Neural cell (in vitro differentiated cells): ENCODE results near the gene TXN2. TPM values are rescaled to one million over a fixed set of nuclear protein-coding genes. Genes with fewer than 3 reads are reported as not detected.

Source experiments
- H2AFZ ChIP-seq: fragments of 200-600, 300-800 bp; sonication (generic), shearing (Covaris generic); 2 replicates; pipeline ENCODE4 v1.6.0; 2014; ENCODE audit warnings: low read depth, mild to moderate bottlenecking, antibody characterized with exemption, low read length, moderate library complexity
- H3F3A ChIP-seq: fragments of 200-600 bp; shearing (Covaris generic); 2 replicates; pipeline ENCODE4 v1.6.1; 2016; ENCODE audit warnings: mild to moderate bottlenecking, moderate library complexity, mixed read lengths, antibody characterized with exemption, low read length; ENCODE audit not compliant: insufficient read depth, poor library complexity, severe bottlenecking
- H3K27ac ChIP-seq: fragments of 200-600, 300-800 bp; sonication (generic), shearing (Covaris generic); 2 replicates; pipeline ENCODE4 v1.5.1; 2014; ENCODE audit warnings: mild to moderate bottlenecking, low read length, moderate library complexity
- H3K27me3 ChIP-seq: fragments of 300-800, 200-600 bp; sonication (generic), shearing (Covaris generic); 2 replicates; pipeline ENCODE4 v1.6.0; 2014; ENCODE audit warnings: mild to moderate bottlenecking, low read depth, low read length, moderate library complexity; ENCODE audit not compliant: insufficient read depth
- H3K36me3 ChIP-seq: fragments of 300-800, 200-600 bp; sonication (generic), shearing (Covaris generic); 2 replicates; pipeline ENCODE4 v1.5.1; 2014; ENCODE audit warnings: mild to moderate bottlenecking, antibody characterized with exemption, low read length, moderate library complexity; ENCODE audit not compliant: insufficient read depth
- H3K4me2 ChIP-seq: fragments of 300-800, 200-600 bp; sonication (generic), shearing (Covaris generic); 2 replicates; pipeline ENCODE4 v1.6.0; 2014; ENCODE audit warnings: mild to moderate bottlenecking, low read length
- H3K4me3 ChIP-seq: fragments of 300-800, 200-600 bp; sonication (generic), shearing (Covaris generic); 2 replicates; pipeline ENCODE4 v1.5.1; 2014; ENCODE audit warnings: mild to moderate bottlenecking, low read length, moderate library complexity
- H3K79me2 ChIP-seq: fragments of 200-600 bp; shearing (Covaris generic); replicated peaks from 2 replicates; pipeline ENCODE4 v1.6.0; 2014; ENCODE audit warnings: mild to moderate bottlenecking, low read length, moderate library complexity; ENCODE audit not compliant: insufficient read depth
- H3K9ac ChIP-seq: fragments of 300-800, 200-600 bp; sonication (generic), shearing (Covaris generic); 2 replicates; pipeline ENCODE4 v1.6.1; 2016; ENCODE audit warnings: mild to moderate bottlenecking, low read length, mixed read lengths
- H3K9me2 ChIP-seq: fragments of 200-600 bp; shearing (Covaris generic); 2 replicates; pipeline ENCODE4 v1.6.1; 2016; ENCODE audit warnings: mild to moderate bottlenecking, low read length, mixed read lengths; ENCODE audit not compliant: insufficient read depth
- H3K9me3 ChIP-seq: fragments of 200-600, 300-800 bp; sonication (generic), shearing (Covaris generic); 2 replicates; pipeline ENCODE4 v1.6.1; 2016; ENCODE audit warnings: mild to moderate bottlenecking, mixed run types, low read length, moderate library complexity, mixed read lengths
- H4K20me1 ChIP-seq: fragments of 200-600 bp; shearing (Covaris generic); 2 replicates; pipeline ENCODE4 v1.6.1; 2016; ENCODE audit warnings: mild to moderate bottlenecking, mixed run types; ENCODE audit not compliant: insufficient read depth
- CTCF ChIP-seq: fragments of 450-650 bp; IDR thresholded peaks from 2 replicates; pipeline ENCODE4 v1.5.1; 2014; ENCODE audit warnings: antibody characterized with exemption, mild to moderate bottlenecking, moderate library complexity; ENCODE audit not compliant: poor library complexity, severe bottlenecking
- EP300 ChIP-seq: fragments of 450-650 bp; conservative IDR thresholded peaks from 2 replicates; pipeline ENCODE4 v1.6.1; 2014; ENCODE audit warnings: antibody characterized with exemption, mild to moderate bottlenecking, moderate library complexity; ENCODE audit not compliant: poor library complexity, severe bottlenecking
- EZH2 ChIP-seq: fragments of 200-600, 300-800 bp; shearing (Covaris generic), sonication (generic); IDR thresholded peaks from 2 replicates; pipeline ENCODE4 v1.6.1; 2014; ENCODE audit warnings: antibody characterized with exemption, low read length, borderline replicate concordance, mild to moderate bottlenecking; ENCODE audit not compliant: insufficient read depth, poor library complexity, severe bottlenecking
- MXI1 ChIP-seq: fragments of 450-650 bp; conservative IDR thresholded peaks from 2 replicates; pipeline ENCODE4 v1.6.1; 2014; ENCODE audit warnings: antibody characterized with exemption, mild to moderate bottlenecking; ENCODE audit not compliant: poor library complexity, severe bottlenecking
- POLR2AphosphoS5 ChIP-seq: IDR thresholded peaks from 2 replicates; pipeline ENCODE4 v1.6.1; 2012
- RAD21 ChIP-seq: fragments of 450-650 bp; conservative IDR thresholded peaks from 2 replicates; pipeline ENCODE4 v1.6.1; 2014; ENCODE audit warnings: antibody characterized with exemption, mild to moderate bottlenecking, moderate library complexity
- REST ChIP-seq: IDR thresholded peaks from 2 replicates; pipeline ENCODE4 v1.6.1; 2012; ENCODE audit warnings: borderline replicate concordance
- SMC3 ChIP-seq: fragments of 450-650 bp; conservative IDR thresholded peaks from 2 replicates; pipeline ENCODE4 v1.6.1; 2014; ENCODE audit warnings: antibody characterized with exemption, mild to moderate bottlenecking, moderate library complexity; ENCODE audit not compliant: poor library complexity
- TAF1 ChIP-seq: IDR thresholded peaks from 2 replicates; pipeline ENCODE4 v1.6.1; 2012; ENCODE audit warnings: low read depth
- polyA plus RNA-seq: library from polyadenylated mRNA; depleted of rRNA; stranded (reverse); fragments of >200 nt; gene quantifications from 2 replicates; pipeline ENCODE4 v1.2.3, GENCODE V29; 2014

TXN2 gene
- polyA plus RNA-seq, 1 donor from 2014 or later: 26.2 TPM

- TF ChIP-seq TAF1 (no peak), CTCF (no peak), MXI1 (no peak), REST (no peak), RAD21 (no peak), SMC3 (no peak), EZH2 (no peak), POLR2AphosphoS5 (no peak), EP300 (no peak)
- Histone ChIP-seq H3K9ac (no peak overlapping the region), H3K9me2 (no peaks in the 10 kb centered on the region), H3K9me3 (no peaks in the 10 kb centered on the region), H3K4me2 (no peak overlapping the region), H4K20me1 (no peaks in the 10 kb centered on the region), H3K27ac (no peak overlapping the region), H3F3A (no peaks in the 10 kb centered on the region), H3K4me3 (no peak overlapping the region), H3K27me3 (no peaks in the 10 kb centered on the region), H3K36me3 (no peaks in the 10 kb centered on the region), H3K79me2 (no peaks in the 10 kb centered on the region), H2AFZ (no peak overlapping the region)
Measured at GRCh38 chr22:36460202-36460601, 21.2 kb downstream of the TXN2 start.

GRCh38 chr22:36457688-36458450 is 23.6 kb downstream of the TXN2 start:
- H4K20me1 ChIP-seq: no peaks in the 10 kb centered on the region
- no peak overlapping the region for H3K9ac ChIP-seq
- no peak overlapping the region for H2AFZ ChIP-seq
- no peak overlapping the region for H3K4me2 ChIP-seq
- no peaks in the 10 kb centered on the region for H3K27me3 ChIP-seq
- H3K27ac ChIP-seq: no peak overlapping the region
- H3K9me2 ChIP-seq: no peaks in the 10 kb centered on the region
- no peaks in the 10 kb centered on the region for H3K79me2 ChIP-seq
- no peaks in the 10 kb centered on the region for H3F3A ChIP-seq
- no peaks in the 10 kb centered on the region for H3K9me3 ChIP-seq
- no peaks in the 10 kb centered on the region for H3K36me3 ChIP-seq
- TF ChIP-seq REST (no peak), CTCF (no peak)
- no peak overlapping the region for H3K4me3 ChIP-seq
